Left colon (tissue), 2 donors: ENCODE data around the gene KCNK3. TPM values are rescaled to one million over a fixed set of nuclear protein-coding genes. Genes with fewer than 3 reads are reported as not detected.
"Not testable (repeated sequence)": the region's sequence is repeated elsewhere in the genome, so short reads cannot be mapped to it uniquely, and the experiment has no call there.

Source experiments
- ATAC-seq: fragments of 200-7000 bp; cut with Tn5 transposase; one replicate; pipeline ENCODE4 v1.9.1; 2020; ENCODE audit warnings: mild to moderate bottlenecking, moderate library complexity
- DNase-seq, 2 donors: peaks; one replicate each; pipeline ENCODE4 v3.0.0-alpha.2; 2020
- intact Hi-C, 2 donors: fragments of 100-400 bp; cut with DNase I in 1 of 2; cut with micrococcal nuclease in 1 of 2; formaldehyde crosslinking; loops; one replicate each; pipeline versions ENCODE4 v1.11.2 to v1.14.0; 2022; cut with DNase I, micrococcal nuclease
- long read RNA-seq: library from polyadenylated mRNA; unstranded; transcript quantifications from one replicate; pipeline ENCODE4 v2.0.0, GENCODE V29; 2021
- total RNA-seq, 2 donors: library from RNA; stranded (reverse); fragmentation: NEBNext Ultra II Directional; extraction: Animal tissue kit (Norgen Biotek cat#: 25700); gene quantifications; one replicate each; pipeline ENCODE4 v1.2.1, GENCODE V29; 2021
- donor health status: DM: no; HTN: no; CAD: no.
- donor health status: DM: yes; HTN: yes; CAD: no.

Gene KCNK3
- total RNA-seq = 1 to 10 TPM in 1 of 2 donors, under 1 TPM in 1; 0.79 to 1.5 TPM
- long read RNA-seq, partial matches to known transcripts = 0 of 1 reads
- long read RNA-seq, other reads (novel, unspliced or antisense) = 1 of 1 reads

DNA sequence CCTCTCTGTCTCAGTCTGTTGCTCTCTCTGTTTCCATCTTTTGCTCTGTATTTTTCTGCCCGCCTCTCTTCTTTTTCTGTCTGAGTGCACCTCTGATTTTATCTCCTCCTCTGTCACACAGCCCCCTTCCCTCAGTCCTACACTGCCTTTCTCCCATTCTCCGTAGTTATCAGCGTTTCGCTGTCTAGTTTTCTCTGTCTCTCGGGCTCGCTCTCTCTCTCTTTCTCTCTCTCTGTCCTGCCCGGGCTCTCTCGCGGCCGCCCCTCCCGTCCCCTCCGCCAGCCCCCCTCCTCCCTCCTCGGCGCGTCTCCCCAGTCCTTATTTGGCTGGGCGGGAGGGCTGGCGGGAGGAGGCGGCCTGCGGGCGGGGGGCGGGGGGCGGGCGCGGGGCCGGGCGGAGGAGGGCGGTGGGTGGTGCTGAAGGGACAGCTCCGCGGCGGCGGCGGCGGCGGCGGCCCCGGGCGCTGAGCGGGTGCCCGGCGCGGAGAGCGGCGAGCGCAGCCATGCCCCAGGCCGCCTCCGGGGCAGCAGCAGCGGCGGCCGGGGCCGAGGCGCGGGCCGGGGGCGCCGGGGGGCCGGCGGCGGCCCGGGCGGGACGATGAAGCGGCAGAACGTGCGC, at the start of gene KCNK3:
KCNK3 (plus strand) TSS at position 444 of the 618 bp plus-strand sequence; CDS start at position 598, 154 bp downstream.
- peak; percentile 55 to 60 for DNase-seq
- intact Hi-C loops = no loop called here
- peak; percentile 89 for ATAC-seq

DNA sequence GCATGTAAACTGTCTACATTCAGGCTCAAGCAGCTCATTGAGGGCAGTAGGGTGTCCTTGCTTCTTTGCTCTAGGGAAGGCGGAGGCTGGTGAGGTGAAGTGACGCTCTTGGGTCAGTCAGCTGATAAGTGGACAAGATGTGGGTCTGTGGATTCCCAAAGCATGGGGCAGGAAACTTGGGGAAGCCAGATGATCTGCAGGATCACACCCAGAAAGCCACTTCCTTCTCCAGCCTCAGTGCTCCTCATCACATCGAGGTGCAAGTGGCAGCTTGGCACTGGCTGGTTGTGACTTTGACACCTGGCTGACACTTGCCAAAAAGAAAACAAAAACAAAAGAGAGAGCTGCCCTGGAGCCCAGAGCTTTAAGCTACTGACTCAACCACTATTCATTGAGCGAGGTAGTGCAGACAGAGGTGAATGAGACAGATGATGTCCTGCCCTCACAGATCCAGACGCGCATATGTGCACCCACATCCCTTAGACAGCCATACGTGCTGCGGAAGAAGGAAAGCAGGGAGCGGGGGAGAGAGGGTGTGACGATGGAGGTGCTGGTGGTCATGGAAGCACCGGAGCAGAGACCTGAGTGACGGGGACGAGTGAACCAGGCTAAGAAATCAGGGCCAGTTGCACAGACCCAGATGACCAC, 48.2 kb upstream of the KCNK3 start:
- ATAC-seq = no peak
- intact Hi-C loops = no loop called here
- no peak for DNase-seq

DNA sequence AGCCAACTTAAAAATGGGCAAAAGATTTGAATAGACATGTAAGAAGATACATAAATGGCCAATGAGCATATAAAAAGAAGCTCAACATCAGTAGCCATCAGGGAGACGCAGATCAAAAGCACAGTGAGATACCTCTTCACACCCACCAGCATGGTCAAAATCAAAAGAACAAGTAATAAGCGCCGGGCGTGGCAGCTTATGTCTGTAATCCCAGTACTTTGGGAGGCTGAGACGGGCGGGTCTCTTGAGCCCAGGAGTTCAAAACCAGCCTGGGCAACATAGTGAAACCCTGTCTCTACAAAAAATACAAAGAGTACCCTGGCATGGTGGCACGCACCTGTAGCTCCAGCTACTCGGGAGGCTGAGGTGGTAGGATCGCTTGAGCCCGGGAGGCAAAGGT, 46.8 kb upstream of the KCNK3 start:
- DNase-seq (no peak), ATAC-seq (no peak)
- intact Hi-C loops = no loop called here

DNA sequence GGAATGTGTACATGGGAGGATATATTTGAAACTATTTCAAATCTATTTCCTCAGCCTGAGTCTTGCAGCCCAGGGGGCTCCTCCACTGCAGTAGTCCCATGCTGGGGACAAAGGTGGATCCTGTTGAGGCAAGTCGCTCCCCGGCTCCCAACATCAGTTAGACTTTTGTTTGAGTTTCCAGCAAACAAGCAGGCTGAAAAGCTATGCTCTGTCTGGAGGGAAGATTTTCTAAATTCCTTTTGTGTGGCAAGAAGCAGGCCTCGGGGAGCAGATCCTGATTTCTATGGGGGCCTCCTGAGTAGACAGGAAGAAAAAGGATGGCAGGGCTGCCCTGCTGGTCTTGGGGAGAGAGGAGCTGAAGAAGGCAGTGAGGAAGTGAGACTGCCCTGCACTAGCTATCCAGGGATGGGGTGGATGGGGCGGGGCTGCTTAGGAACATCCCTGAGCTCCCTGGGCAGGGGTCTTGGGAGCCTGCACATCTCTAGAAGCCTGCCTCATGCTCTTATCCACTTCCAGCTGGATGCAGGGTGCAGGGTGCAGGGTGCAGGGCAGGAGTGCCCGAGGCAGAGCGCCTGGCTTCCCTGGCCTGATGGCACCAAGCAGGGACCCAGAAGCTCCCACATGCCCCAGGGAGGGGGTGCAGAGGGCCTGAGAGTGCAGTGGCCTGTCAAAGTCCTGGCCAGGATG, 45.4 kb upstream of the KCNK3 start:
- DNase-seq = no peak
- ATAC-seq = no peak
- intact Hi-C loops = no loop called here

DNA sequence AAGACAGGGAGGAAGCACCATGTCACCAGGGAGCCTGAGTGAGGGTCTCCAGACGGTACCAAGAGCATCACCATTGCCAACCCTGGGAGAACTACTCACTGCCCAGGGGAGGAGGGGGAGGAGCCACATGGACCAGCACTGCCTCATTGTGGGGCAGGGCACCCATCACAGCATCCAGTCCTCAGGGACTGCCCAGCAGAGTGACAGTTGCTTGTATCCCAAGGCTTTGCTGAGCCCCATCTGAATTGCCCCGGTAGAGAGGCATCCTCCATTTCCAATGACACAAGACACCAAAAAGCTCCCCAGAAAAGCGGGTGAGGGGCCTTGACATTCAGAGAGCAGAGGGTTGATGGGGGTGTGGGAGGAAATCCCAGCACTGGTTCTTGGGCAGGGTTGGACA, 44.5 kb upstream of the KCNK3 start:
- ATAC-seq = no peak
- intact Hi-C loops = no loop called here
- no peak for DNase-seq

DNA sequence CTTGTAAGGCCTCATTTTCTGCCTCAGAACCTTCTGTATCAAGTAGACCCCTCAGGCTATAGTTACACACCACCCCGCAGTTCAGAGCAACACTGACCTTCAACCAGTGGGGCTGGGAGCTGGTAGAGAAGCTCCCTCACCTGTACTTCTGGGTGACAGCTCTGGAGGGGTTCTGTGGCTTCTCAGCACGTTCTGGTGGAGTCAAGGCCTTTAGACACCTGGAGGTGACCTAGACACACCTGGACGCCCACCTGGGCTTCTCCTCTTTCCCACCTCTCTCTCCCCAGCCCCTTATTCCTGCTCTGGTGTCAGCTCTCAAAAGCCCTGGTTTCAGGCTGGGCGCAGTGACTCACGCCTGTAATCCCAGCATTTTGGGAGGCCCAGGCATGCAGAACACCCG, 44.0 kb upstream of the KCNK3 start:
- ATAC-seq = no peak
- intact Hi-C loops = no loop called here
- no peak for DNase-seq

DNA sequence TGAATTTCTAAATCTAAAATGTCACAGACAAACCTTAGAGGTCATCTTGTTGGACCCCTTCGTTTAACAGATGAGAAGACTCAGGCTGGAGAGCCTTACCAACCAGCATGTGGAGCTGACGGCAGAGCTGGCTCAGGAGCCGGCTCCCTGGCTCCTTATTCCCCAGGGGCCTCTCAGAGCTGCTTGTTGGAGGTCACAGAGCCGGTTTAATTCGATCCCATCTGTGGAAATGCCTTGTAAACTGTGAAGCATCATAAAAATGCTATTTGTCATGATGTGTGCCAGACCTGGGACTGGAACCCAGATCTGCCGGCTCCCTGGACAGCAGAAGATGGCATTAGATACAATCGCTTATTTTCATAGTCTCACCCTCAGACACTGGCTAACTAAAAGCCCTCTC, 43.2 kb upstream of the KCNK3 start:
- no peak for DNase-seq
- no peak for ATAC-seq
- intact Hi-C loops = no loop called here

DNA sequence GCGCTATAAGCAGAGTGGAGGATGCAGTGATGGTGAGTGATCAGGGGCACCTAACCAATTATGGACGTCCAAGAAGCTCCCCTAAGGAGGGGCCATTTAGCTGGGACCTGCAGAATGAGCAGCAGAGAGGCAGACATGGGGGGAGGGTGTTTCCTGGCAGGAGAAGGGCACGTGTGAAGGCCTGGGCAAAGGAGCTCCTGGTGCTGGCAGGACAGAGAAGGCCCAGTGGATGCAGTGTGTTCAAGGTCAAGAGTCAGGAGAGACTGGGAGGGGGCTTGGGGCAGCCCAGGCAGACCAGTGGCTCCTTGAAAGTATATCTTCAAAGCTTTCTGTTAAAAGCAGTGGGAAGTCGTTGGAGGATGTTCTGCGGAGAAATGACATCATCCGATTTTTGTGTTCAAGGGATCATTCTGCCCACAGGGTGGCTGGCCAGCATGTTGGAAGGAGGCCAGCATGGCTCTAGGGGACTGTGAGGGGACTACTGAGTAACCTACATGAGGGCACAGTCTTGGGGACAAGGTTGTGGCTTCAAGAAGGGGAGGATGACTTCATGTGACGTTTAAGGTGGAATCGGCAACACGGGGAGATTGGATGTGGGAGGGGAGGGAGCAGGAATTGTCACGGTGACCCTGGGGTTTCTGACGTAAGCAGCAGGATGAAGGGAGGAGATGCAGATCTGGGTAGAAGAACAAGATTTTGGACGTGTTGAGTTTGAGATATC, 42.4 kb upstream of the KCNK3 start:
- DNase-seq (no peak), ATAC-seq (no peak)
- intact Hi-C loops = no loop called here

DNA sequence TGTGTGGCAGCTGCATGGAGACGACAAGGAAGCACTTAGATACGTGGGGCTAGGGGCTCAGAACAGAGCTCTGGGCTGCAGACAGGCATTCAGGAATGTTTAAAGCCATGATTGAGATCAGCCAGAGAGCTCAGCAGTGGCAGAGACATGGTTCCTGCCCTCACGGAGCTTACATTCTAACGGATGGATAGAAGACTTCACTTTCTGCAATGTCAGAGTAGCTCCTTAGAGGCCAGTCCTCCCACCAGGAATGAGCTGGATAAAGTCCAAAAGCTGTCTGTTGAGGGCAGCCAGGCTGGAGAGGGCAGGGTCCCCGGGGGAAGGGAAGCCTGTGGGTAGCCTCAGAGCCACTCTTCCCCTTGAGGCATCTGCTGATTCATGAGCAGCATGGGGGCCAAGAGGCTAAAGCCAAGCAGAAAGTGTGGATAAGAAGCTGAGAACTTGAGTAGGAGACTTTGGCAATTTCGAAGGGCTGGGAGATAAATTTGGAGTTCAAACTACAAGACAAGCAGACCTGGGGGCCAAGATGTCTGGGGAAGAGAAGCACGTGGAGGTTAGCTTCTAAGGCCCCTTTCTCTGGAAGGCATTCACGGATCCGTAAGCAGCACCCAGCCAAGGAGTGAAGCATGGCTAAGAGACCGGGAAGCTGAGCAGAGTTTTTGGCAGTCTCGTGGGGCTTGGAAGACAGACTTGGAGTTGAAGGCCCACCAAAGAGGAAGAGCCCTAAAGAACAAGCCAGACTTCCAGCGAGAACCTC, 41.6 kb upstream of the KCNK3 start:
- intact Hi-C loops = no loop called here

DNA sequence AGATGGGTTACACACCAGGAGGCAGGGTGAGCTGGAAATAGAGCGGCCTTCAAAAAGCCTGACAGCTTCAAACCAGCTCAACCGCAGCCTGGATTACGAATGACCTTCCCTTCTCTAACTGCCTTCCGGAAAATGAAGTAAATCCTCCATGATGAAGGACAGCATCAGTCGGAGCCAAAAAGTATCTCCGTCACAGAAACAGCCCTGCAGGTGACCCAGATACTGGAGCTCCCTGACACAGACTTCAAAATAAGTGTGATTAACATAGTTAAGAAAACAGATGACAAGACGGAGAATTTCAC, 41.1 kb upstream of the KCNK3 start:
- no peak for DNase-seq
- intact Hi-C loops = no loop called here
- ATAC-seq = no peak

More for the DNA sequence above, 41.6 kb upstream of the KCNK3 start:
- ATAC-seq (no peak), DNase-seq (no peak)

DNA sequence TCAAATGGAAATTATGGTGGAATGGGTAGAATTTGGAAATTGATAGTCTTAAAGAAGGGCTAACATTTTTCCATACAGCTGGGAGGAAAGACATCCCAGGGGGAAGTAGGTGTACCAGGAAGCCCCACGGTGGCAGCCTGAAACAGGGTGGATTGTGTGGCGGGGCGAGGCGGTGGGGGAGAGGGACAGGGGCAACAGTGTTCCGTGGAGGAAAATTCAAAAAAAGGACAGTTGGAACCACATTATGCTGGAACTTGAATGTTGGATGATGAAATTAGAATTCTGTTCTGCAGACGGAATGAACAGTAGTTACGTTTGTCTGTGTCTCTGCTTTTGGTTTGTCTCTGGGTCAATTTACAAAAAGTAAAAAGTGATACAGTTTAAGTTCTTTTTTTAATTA, 40.7 kb upstream of the KCNK3 start:
- ATAC-seq = no peak
- no peak for DNase-seq
- intact Hi-C loops = no loop called here

DNA sequence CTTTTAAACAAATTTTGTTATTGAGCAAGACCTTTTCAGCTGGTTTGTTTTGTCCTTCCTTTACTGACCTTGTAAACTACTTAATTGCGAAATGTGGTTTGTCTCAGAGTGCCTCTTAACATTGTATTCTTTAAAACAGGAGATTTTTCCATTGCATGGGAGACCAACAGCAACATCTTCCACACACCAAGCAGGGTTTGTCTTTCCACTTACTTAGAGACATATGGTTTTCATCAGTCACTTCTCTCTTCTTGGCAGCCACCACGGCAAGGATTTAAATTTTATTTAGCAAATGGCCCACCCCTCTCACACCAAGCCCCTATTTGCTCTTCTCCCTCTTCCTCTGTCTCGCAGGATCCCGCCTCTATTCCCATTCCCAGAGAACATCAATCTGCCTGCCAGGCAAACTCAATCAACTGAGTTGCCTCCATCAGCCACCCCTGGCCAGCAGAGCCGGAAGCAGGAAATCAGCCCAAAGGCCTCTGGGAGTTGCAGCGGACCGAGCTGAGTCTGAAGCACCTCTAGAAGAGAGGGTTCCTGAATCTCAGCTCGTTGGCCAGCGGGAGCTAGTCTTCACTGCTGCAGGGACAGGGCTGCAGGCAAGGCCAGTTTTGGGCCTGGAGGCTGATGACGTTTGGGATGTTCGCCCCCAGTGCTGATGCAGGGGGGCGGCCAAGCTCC, 40.0 kb upstream of the KCNK3 start:
- ATAC-seq (no peak), DNase-seq (no peak)
- intact Hi-C loops = no loop called here

DNA sequence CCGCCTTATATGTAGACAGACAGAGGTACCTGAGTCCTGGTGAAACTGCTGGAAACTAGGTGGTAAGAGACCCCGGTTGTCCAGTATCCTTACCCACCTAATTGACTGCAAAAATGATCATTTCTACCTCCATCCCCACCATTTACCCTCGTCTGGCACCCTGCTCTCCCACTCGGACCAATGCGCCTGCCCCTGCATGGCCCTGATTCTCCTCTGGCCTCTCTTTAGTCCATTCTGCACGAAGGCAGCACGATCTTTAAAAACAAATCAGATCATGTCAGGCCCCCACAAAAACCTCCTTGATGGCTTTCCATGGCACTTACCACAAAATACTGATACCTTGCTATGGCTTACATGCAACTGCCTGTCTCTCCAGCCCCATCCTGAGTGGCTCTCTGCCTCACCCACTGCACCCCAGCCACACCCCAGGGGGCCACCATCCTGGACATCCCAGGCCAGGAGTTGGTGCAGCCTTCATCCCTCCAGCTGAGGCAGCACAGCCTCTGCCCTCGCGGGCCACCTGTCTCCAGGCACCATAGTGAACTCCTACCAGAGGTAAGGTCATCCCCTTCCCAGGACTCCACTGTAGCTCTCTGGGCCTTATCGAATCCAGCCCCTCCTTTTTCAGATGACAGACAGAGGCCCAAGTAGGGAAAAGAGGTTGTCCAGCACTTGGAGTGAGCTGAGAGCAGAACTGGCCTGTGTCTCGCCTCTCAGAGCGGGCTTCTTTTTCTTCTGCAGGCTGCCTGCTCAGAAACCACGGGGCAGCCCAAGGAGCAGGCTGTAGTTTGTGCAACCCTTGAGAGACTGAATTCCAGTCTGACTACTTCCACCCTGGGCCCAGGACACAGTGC, 39.1 kb upstream of the KCNK3 start:
- DNase-seq (no peak), ATAC-seq (no peak)
- intact Hi-C loops = no loop called here

DNA sequence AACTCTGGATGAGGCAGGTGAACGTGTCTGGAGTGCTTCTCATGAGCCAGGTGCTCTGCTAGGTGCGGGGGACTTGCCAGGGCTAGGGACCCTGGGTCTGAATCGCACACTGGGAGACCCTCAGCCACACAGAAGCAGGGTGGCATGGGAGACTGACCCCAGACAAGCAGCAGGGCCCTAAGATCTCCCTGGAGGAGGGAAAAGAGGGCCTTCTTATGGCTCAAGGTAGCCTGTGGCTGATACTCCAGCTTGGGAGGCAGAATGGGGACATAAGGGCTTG, 38.5 kb upstream of the KCNK3 start:
- ATAC-seq (no peak), DNase-seq (no peak)
- intact Hi-C loops = no loop called here

DNA sequence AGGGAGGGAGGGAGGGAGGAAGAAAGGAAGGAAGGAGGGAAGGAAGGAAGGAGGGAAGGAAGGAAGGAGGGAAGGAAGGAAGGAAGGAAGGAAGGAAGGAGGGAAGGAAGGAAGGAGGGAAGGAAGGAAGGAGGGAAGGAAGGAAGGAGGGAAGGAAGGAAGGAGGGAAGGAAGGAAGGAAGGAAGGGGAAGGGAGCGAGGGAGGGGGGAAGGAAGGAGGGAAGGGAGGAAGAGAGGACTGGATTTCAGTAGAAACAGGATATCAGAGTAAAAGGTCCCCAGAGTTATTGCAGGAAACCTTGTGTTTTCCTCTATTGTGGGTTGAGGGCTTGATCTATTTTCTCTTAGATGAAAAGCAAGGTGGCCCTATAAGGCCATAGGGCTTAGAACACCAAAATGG, 37.4 kb upstream of the KCNK3 start:
- intact Hi-C loops, ATAC-seq, DNase-seq: not testable (repeated sequence)

DNA sequence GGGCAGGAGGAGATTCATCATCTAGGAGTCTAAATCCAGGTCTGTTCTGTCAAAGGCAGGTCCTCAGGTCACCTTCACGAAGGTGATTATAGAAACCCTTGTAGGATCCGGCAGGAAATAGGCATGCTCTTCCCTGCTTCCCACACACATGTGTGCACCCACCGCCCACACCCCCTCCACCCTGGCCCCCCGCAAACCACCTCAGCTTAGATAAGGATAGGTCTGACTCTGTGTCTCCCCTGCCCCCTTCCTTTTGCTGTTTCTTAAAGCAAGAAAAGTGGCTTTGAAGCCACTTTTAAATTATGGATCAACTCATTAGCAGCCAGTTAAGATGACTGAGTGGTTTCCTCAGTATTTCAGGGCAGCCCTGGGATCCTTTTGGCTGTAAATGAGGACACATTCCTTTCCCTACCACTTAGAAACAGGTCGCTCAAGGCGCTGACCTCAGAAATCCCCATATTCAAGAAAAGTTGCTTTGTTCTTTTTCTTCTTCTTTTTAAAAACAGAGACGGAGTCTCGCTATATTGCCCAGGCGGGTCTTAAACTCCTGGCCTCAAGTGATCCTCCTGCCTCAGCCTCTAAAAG, 36.8 kb upstream of the KCNK3 start:
- intact Hi-C loops = no loop called here

DNA sequence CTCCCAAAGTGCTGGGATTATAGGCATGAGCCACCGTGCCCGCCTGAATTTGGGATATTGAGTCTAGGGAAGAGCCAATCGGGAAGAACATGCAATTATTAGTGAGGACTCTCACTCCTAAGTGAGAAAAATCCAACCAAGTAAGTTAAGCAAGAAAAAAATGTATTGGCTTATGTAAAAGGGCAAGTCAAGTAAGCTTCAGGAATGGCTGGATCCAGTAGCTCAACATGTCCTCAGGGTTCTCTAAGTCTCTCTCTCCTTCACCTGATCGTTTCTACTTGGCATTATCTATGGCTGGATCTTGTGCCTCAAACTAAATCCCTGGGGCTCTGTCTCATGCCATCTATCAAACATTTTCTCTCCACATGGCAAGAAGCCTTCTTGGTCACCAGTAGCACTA, 35.3 kb upstream of the KCNK3 start:
- no peak for DNase-seq
- intact Hi-C loops = no loop called here

More for the DNA sequence above, 36.8 kb upstream of the KCNK3 start:
- ATAC-seq = no peak
- DNase-seq = no peak

More for the DNA sequence above, 35.3 kb upstream of the KCNK3 start:
- no peak for ATAC-seq
